ENCODE measurements around the gene TGFBR3.
A peak's percentile ranks its signal among the peaks of the same experiment; 100 is the strongest.

Gene TGFBR3

GRCh38 chr1:91689641-91690481 is 196.1 kb downstream of the TGFBR3 start:
- H3K27me3 Mint-ChIP-seq: no peaks in the 10 kb centered on the region
- H3K4me1 Mint-ChIP-seq (ENCODE audit: low read depth): peaks cover 14% of the 10 kb centered on the region
- no peak overlapping the region for H3K4me3 Mint-ChIP-seq
- H3K27ac Mint-ChIP-seq: no peak overlapping the region
- no peaks in the 10 kb centered on the region for H3K9me3 Mint-ChIP-seq
- peaks cover 48% of the 10 kb centered on the region for H3K36me3 Mint-ChIP-seq (ENCODE audit: low read depth)
- no peak for DNase-seq

- DNase-seq: no peak
- Mint-ChIP-seq H3K4me3 (no peak overlapping the region), H3K27ac (no peak overlapping the region), H3K36me3 (ENCODE audit: low read depth) (peaks cover 38% of the 10 kb centered on the region), H3K4me1 (ENCODE audit: low read depth) (peaks cover 25% of the 10 kb centered on the region), H3K27me3 (no peaks in the 10 kb centered on the region), H3K9me3 (no peaks in the 10 kb centered on the region)
Measured at GRCh38 chr1:91687452-91687851, 198.5 kb downstream of the TGFBR3 start.

- Mint-ChIP-seq H3K4me1 (ENCODE audit: low read depth) (peaks cover 25% of the 10 kb centered on the region), H3K9me3 (no peaks in the 10 kb centered on the region), H3K27me3 (no peaks in the 10 kb centered on the region), H3K4me3 (no peak overlapping the region), H3K36me3 (ENCODE audit: low read depth) (peaks cover 35% of the 10 kb centered on the region), H3K27ac (no peak overlapping the region)
- no peak for DNase-seq
Measured at GRCh38 chr1:91685994-91686393, 200.0 kb downstream of the TGFBR3 start.

- Mint-ChIP-seq H3K9me3 (no peaks in the 10 kb centered on the region), H3K36me3 (ENCODE audit: low read depth) (peaks cover 35% of the 10 kb centered on the region), H3K4me3 (no peak overlapping the region), H3K27ac (peak overlapping the region; percentile 70), H3K4me1 (ENCODE audit: low read depth) (peaks cover 26% of the 10 kb centered on the region), H3K27me3 (no peaks in the 10 kb centered on the region)
- no peak for DNase-seq
Measured at GRCh38 chr1:91684481-91685196, 201.3 kb downstream of the TGFBR3 start.

- peaks cover 24% of the 10 kb centered on the region for H3K4me1 Mint-ChIP-seq (ENCODE audit: low read depth)
- H3K4me3 Mint-ChIP-seq: no peak overlapping the region
- H3K9me3 Mint-ChIP-seq: no peaks in the 10 kb centered on the region
- peaks cover 30% of the 10 kb centered on the region for H3K36me3 Mint-ChIP-seq (ENCODE audit: low read depth)
- no peaks in the 10 kb centered on the region for H3K27me3 Mint-ChIP-seq
- H3K27ac Mint-ChIP-seq: no peak overlapping the region
- no peak for DNase-seq
Measured at GRCh38 chr1:91683598-91683951, 202.4 kb downstream of the TGFBR3 start.

- Mint-ChIP-seq H3K27me3 (no peaks in the 10 kb centered on the region), H3K4me3 (no peak overlapping the region), H3K9me3 (no peaks in the 10 kb centered on the region), H3K36me3 (ENCODE audit: low read depth) (peaks cover 30% of the 10 kb centered on the region), H3K4me1 (ENCODE audit: low read depth) (peaks cover 25% of the 10 kb centered on the region), H3K27ac (no peak overlapping the region)
- no peak for DNase-seq
Measured at GRCh38 chr1:91682882-91683597, 202.9 kb downstream of the TGFBR3 start.

- no peaks in the 10 kb centered on the region for H3K9me3 Mint-ChIP-seq
- H3K4me3 Mint-ChIP-seq: no peak overlapping the region
- no peak overlapping the region for H3K27ac Mint-ChIP-seq
- H3K27me3 Mint-ChIP-seq: no peaks in the 10 kb centered on the region
- peaks cover 22% of the 10 kb centered on the region for H3K36me3 Mint-ChIP-seq (ENCODE audit: low read depth)
- H3K4me1 Mint-ChIP-seq (ENCODE audit: low read depth): peaks cover 23% of the 10 kb centered on the region
- DNase-seq: no peak
Measured at GRCh38 chr1:91680556-91681155, 205.3 kb downstream of the TGFBR3 start.

GRCh38 chr1:91679446-91679845 is 206.5 kb downstream of the TGFBR3 start:
- Mint-ChIP-seq H3K4me3 (no peak overlapping the region), H3K27ac (no peak overlapping the region), H3K9me3 (no peaks in the 10 kb centered on the region), H3K36me3 (ENCODE audit: low read depth) (peaks cover 20% of the 10 kb centered on the region), H3K27me3 (no peaks in the 10 kb centered on the region), H3K4me1 (ENCODE audit: low read depth) (peaks cover 16% of the 10 kb centered on the region)
- no peak for DNase-seq

- no peaks in the 10 kb centered on the region for H3K27me3 Mint-ChIP-seq
- H3K36me3 Mint-ChIP-seq (ENCODE audit: low read depth): peaks cover 3% of the 10 kb centered on the region
- H3K9me3 Mint-ChIP-seq: no peaks in the 10 kb centered on the region
- no peak overlapping the region for H3K27ac Mint-ChIP-seq
- H3K4me1 Mint-ChIP-seq (ENCODE audit: low read depth): peaks cover 38% of the 10 kb centered on the region
- H3K4me3 Mint-ChIP-seq: no peak overlapping the region
- no peak for DNase-seq
Measured at GRCh38 chr1:91676030-91676429, 209.9 kb downstream of the TGFBR3 start.

GRCh38 chr1:91674107-91674506 is 211.8 kb downstream of the TGFBR3 start:
- Mint-ChIP-seq H3K4me1 (ENCODE audit: low read depth) (peaks cover 41% of the 10 kb centered on the region), H3K27me3 (no peaks in the 10 kb centered on the region), H3K9me3 (no peaks in the 10 kb centered on the region), H3K4me3 (no peak overlapping the region), H3K27ac (peak overlapping the region; percentile 91), H3K36me3 (ENCODE audit: low read depth) (no peaks in the 10 kb centered on the region)
- no peak for DNase-seq

- H3K4me1 Mint-ChIP-seq (ENCODE audit: low read depth): peaks cover 41% of the 10 kb centered on the region
- DNase-seq: no peak
- H3K4me3 Mint-ChIP-seq: no peak overlapping the region
- no peaks in the 10 kb centered on the region for H3K9me3 Mint-ChIP-seq
- peak overlapping the region; percentile 91 for H3K27ac Mint-ChIP-seq
- H3K27me3 Mint-ChIP-seq: no peaks in the 10 kb centered on the region
- no peaks in the 10 kb centered on the region for H3K36me3 Mint-ChIP-seq (ENCODE audit: low read depth)
Measured at GRCh38 chr1:91673613-91674012, 212.3 kb downstream of the TGFBR3 start.

GRCh38 chr1:91672601-91673161 is 213.3 kb downstream of the TGFBR3 start:
- H3K4me1 Mint-ChIP-seq (ENCODE audit: low read depth): peaks cover 42% of the 10 kb centered on the region
- peak overlapping the region; percentile 91 for H3K27ac Mint-ChIP-seq
- H3K4me3 Mint-ChIP-seq: peak overlapping the region; percentile 44
- DNase-seq: peak; percentile 47
- no peaks in the 10 kb centered on the region for H3K27me3 Mint-ChIP-seq
- no peaks in the 10 kb centered on the region for H3K9me3 Mint-ChIP-seq
- no peaks in the 10 kb centered on the region for H3K36me3 Mint-ChIP-seq (ENCODE audit: low read depth)

GRCh38 chr1:91670781-91671180 is 215.2 kb downstream of the TGFBR3 start:
- Mint-ChIP-seq H3K27ac (no peak overlapping the region), H3K4me3 (no peak overlapping the region), H3K27me3 (no peaks in the 10 kb centered on the region), H3K4me1 (ENCODE audit: low read depth) (peaks cover 42% of the 10 kb centered on the region), H3K9me3 (no peaks in the 10 kb centered on the region), H3K36me3 (ENCODE audit: low read depth) (no peaks in the 10 kb centered on the region)
- no peak for DNase-seq

Data from activated T-cell treated with anti-CD3 and anti-CD28 coated beads, Interleukin-2, amount 50 U/mL, for 24 hours (primary cell).